Ecto neural progenitor cell (in vitro differentiated cells): ENCODE results near the gene GADD45GIP1.

ENCODE experiments used
- DNase-seq: peaks from one replicate; pipeline ENCODE4 v3.0.0-alpha.2; 2018; ENCODE audit warnings: low spot score

GADD45GIP1 gene

DNA sequence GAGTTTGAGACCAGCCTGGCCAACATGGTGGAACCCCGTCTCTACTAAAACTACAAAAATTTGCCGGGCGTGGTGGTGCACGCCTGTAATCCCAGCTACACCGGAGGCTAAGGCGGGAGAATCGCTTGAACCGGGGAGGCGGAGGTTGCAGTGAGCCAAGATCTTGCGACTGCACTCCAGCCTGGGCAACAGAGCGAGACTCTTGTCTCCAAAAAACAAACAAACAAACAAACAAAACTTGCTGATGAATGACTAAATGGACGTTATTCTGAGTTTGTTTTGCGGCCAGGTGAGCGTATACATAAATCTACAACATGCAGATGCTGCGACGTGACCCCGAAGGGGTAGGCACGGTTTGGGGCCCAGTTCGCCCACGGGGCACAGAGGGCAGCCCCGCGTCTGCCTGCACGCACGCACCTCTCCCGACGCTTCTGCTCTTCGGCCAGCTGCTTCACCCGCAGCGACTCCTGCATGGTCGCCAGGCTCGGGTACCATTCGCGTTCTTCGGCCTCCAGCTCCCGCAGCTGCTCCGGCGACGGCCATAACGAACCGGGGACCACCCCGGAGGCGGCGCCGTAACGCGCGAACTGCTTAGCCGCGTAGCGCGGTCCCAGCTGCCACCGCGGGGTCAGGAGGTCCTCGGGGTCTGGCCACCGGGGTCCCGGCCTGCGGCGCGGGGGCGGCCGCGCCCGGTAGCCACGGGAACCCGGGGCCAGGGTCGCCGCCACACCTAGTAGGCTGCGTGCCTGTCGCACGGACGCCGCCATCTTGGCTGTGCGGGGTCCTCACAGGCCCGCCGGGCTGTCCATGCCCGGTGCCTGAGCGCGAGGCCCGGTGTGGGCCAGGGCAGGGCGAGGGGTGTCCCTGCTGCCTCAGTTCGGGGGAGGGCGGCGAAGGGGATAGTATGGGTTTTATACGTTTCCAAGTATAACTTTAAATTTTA lies at the start of gene GADD45GIP1:
GADD45GIP1 (minus strand) TSS at position 778 of the 943 bp plus-strand sequence; CDS start at position 767, 11 bp downstream.
- DNase-seq: peak; percentile 83

GRCh38 chr19:13005861-13006370 lies 48.9 kb upstream of the GADD45GIP1 start:
- DNase-seq: no peak

DNA sequence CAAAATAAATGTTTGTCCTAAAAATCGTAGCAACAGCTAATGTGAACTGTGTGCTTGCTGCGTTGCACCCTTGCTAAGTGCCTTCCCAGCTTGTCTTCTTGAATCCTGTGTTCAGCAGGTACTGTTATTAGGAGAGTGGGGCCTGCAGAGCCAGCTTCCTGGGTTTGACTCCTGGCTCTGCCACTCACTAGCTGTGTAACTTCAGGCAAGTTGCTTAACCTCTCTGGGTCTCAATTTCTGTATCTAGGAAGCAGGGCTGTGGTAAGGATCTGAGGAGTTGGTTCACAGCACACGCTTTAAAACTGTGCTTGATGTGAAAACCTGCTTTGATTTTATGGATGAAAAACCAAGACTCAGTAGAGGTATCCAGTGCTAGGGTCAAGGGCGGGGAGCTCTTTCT lies 48.2 kb upstream of the GADD45GIP1 start:
- no peak for DNase-seq

- DNase-seq: no peak
Measured at GRCh38 chr19:13004273-13004672, 47.2 kb upstream of the GADD45GIP1 start.

GRCh38 chr19:13003081-13003480 lies 46.1 kb upstream of the GADD45GIP1 start:
- DNase-seq: no peak

GRCh38 chr19:13002166-13002898 lies 45.3 kb upstream of the GADD45GIP1 start:
- DNase-seq: no peak

GRCh38 chr19:13001502-13002165 lies 44.6 kb upstream of the GADD45GIP1 start:
- DNase-seq: no peak

- no peak for DNase-seq
Measured at GRCh38 chr19:13001166-13001501, 44.1 kb upstream of the GADD45GIP1 start.

- no peak for DNase-seq
Measured at GRCh38 chr19:12997967-12998940, 41.2 kb upstream of the GADD45GIP1 start.

DNA sequence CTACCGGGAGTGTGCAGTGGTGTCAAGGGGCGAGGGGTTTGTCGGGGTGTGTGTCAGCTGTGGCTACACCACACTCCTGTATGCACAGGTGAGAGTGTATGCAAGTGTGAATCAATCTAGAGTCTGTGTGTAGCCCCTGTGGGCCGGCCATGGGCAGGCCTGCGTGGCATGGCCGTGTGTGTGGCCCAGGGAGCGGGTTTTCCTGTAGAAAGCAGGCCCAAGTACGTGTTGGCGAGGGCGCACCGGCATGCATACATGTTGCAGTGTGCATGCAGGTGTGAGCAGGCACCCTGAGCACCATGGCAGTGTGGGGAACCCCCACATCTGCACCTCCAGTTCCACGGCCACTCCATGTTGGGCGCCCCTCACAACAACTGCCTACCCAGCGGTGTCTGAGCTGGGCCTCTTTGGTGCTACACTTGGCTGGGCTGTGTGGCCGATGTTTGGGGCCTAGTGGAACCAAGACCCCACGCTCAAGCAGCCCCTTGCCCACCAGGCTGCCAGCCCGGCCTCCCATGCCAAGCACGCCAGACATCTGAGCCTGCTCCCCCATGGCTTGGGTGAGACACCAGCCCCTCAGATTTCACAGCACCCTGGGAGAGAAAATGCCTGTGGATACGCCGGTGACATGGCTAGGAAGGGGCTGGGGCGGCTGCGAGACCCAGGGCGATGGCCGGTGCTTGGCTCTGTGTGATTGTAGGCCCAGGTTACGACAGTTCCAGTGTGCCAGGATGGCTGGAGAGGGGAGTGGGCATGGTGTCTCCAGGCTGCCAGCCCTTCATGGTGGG lies 40.4 kb upstream of the GADD45GIP1 start:
- DNase-seq: no peak

DNA sequence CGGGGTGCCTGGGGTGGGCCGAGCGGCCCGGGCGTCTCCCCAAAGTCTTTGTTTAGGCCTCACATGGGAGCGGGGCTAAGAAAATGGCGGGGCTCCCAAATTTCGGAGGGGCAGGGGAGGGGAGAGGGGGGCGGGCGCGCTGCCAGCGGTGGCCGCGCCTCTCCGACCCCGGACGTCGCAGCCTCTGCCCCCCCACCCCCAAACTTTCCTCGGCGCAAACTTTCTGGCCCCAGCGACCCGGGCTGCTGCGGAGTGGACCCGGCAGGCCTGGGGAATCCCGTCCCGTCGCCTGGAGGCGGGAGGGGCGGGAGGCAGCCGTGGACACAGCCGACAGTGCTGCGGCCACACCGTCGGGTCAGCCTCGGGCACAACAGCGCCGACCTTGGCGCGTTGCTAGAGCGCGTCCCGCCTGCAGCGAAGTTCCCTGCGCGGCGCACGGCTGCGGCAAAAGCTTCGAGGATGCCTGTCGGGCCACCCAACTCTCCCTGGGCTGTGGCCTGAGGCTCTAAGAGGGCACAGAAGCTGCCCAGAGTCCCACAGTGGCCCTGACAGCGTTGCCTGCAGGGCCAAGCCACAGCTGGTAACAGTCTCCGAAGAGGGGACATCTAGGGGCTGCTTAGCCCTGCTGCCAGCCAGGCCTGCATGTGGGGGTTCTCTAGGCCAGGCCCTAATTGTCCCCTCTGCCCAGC lies 39.5 kb upstream of the GADD45GIP1 start:
- DNase-seq: peak; percentile 72

GRCh38 chr19:12995596-12996405 lies 38.8 kb upstream of the GADD45GIP1 start:
- DNase-seq: no peak

GRCh38 chr19:12994701-12995595 lies 37.9 kb upstream of the GADD45GIP1 start, which contains the start of gene NFIX:
TSS of gene NFIX (plus strand) at chr19:12995475. CDS start at chr19:12995838, 363 bp downstream.
- DNase-seq: peak; percentile 74

GRCh38 chr19:12993562-12993961 lies 36.5 kb upstream of the GADD45GIP1 start:
- DNase-seq: no peak

- no peak for DNase-seq
Measured at GRCh38 chr19:12992729-12993128, 35.7 kb upstream of the GADD45GIP1 start.

- no peak for DNase-seq
Measured at GRCh38 chr19:12991296-12991695, 34.3 kb upstream of the GADD45GIP1 start.

DNA sequence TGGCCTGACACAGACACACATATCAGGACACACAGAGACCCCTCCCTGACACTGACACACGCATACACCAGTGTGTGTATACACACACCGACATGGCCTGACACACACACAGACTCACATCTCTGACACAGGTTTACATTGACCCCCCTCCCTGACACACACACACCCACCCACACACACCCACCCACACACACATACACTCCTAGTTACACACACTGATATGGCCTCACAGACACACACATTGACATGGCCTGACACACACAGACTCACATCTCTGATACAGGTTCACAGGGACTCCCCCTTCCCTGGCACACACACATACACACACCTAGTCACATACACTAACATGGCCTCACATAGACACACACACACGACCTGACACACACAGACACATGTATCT lies 33.8 kb upstream of the GADD45GIP1 start:
- DNase-seq: no peak

DNA sequence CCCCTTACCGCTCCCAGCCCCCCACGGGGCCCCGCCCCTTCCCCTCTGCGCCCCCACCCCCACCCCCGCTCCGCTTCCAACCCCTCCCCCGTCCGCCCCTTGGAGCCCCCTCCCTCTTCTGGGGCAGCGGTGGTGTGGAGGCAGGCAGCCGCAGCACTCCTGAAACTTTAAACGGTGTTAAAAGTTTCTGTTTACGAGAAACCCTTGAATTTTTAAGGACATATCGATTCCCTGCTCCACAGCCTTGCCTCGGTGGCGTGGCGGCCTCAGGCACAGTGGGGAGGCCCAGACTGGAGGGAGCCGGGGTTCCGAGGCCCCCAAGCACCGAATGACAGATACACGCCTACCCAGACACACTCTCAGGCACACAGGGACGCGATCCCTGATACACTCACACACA lies 33.4 kb upstream of the GADD45GIP1 start:
- no peak for DNase-seq
